Right renal cortex interstitium (tissue), 3 donors: Measurements from ENCODE around the gene KRT37. TPM values are rescaled to one million over a fixed set of nuclear protein-coding genes. Genes with fewer than 3 reads are reported as not detected.

Experiments
- DNase-seq, 3 donors: peaks; one replicate each; pipeline ENCODE4 v3.0.0-alpha.2; 2013; ENCODE audit warnings: low read depth in 3 of 3, low spot score in 2 of 3
- polyA plus RNA-seq, 3 donors: library from polyadenylated mRNA; unstranded; fragments of 120-200 nt; gene quantifications; one replicate each; pipeline ENCODE4 v1.2.1, GENCODE V29; 2013; ENCODE audit not compliant: insufficient read length in 3 of 3

Gene KRT37
- not detected for polyA plus RNA-seq

GRCh38 chr17:41424111-41424635 is at the start of gene KRT37:
Gene KRT37, minus strand, starts transcription at chr17:41424585. Its CDS starts 62 bp downstream, at chr17:41424523.
- no peak for DNase-seq

GRCh38 chr17:41468346-41468745 is 44.0 kb upstream of the KRT37 start:
- no peak for DNase-seq

- DNase-seq, result no peak
Measured at GRCh38 chr17:41467561-41467960, 43.2 kb upstream of the KRT37 start.

GRCh38 chr17:41466988-41467387 is 42.6 kb upstream of the KRT37 start, which contains the start of gene KRT32:
Gene KRT32, minus strand, starts transcription at chr17:41467386. Its CDS starts 61 bp downstream, at chr17:41467325.
- no peak for DNase-seq

GRCh38 chr17:41464682-41465081 is 40.3 kb upstream of the KRT37 start:
- no peak for DNase-seq

- DNase-seq, result no peak
Measured at GRCh38 chr17:41464173-41464572, 39.8 kb upstream of the KRT37 start.

GRCh38 chr17:41463746-41464145 is 39.4 kb upstream of the KRT37 start:
- DNase-seq, result no peak

- DNase-seq, result no peak
Measured at GRCh38 chr17:41462705-41463104, 38.3 kb upstream of the KRT37 start.

- DNase-seq, result no peak
Measured at GRCh38 chr17:41457676-41458075, 33.3 kb upstream of the KRT37 start.

GRCh38 chr17:41456204-41456603 is 31.8 kb upstream of the KRT37 start:
- no peak for DNase-seq

- no peak for DNase-seq
Measured at GRCh38 chr17:41455236-41455635, 30.9 kb upstream of the KRT37 start.

GRCh38 chr17:41453066-41453465 is 28.7 kb upstream of the KRT37 start:
- no peak for DNase-seq

GRCh38 chr17:41452281-41452680 is 27.9 kb upstream of the KRT37 start:
- DNase-seq, result no peak

GRCh38 chr17:41451154-41451728 is 26.9 kb upstream of the KRT37 start:
- no peak for DNase-seq

GRCh38 chr17:41449008-41449407 is 24.6 kb upstream of the KRT37 start:
- DNase-seq, result no peak

- DNase-seq, result no peak
Measured at GRCh38 chr17:41448506-41448905, 24.1 kb upstream of the KRT37 start.

GRCh38 chr17:41446806-41447205 is 22.4 kb upstream of the KRT37 start:
- no peak for DNase-seq

- DNase-seq, result no peak
Measured at GRCh38 chr17:41444640-41445039, 20.3 kb upstream of the KRT37 start.

- no peak for DNase-seq
Measured at GRCh38 chr17:41444186-41444585, 19.8 kb upstream of the KRT37 start.

GRCh38 chr17:41442739-41443138 is 18.4 kb upstream of the KRT37 start:
- DNase-seq, result no peak

- no peak for DNase-seq
Measured at GRCh38 chr17:41440531-41441033, 16.2 kb upstream of the KRT37 start, which contains the start of gene KRT38. Gene KRT38, minus strand, starts transcription at chr17:41440983. Its CDS starts 62 bp downstream, at chr17:41440921.

GRCh38 chr17:41439375-41439774 is 15.0 kb upstream of the KRT37 start:
- no peak for DNase-seq
